HG03457 (cell line): ENCODE results near the gene SOCS3.

ENCODE experiments used
- ATAC-seq: cut with Tn5 transposase; IDR thresholded peaks from one replicate; pipeline ENCODE4 v1.9.1; 2021; ENCODE audit warnings: moderate number of reproducible peaks; ENCODE audit not compliant: unreplicated experiment

Gene SOCS3

DNA sequence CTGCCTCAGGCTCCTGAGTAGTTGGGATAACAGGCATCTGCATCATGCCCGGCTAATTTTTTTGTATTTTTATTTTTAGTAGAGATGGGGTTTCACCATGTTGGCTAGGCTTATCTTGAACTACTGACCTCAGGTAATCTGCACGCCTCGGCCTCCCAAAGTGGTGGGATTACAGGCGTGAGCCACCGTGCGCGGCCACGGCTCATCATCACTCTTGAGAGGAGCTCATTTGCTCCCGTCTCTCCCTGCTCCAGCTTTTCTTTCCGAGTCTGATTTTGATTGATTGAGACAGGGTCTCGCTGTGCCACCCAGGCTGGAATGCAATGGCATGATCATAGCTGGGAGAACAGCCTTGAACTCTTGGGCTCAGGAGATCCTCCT is 31.2 kb upstream of the SOCS3 start:
- no peak for ATAC-seq

DNA sequence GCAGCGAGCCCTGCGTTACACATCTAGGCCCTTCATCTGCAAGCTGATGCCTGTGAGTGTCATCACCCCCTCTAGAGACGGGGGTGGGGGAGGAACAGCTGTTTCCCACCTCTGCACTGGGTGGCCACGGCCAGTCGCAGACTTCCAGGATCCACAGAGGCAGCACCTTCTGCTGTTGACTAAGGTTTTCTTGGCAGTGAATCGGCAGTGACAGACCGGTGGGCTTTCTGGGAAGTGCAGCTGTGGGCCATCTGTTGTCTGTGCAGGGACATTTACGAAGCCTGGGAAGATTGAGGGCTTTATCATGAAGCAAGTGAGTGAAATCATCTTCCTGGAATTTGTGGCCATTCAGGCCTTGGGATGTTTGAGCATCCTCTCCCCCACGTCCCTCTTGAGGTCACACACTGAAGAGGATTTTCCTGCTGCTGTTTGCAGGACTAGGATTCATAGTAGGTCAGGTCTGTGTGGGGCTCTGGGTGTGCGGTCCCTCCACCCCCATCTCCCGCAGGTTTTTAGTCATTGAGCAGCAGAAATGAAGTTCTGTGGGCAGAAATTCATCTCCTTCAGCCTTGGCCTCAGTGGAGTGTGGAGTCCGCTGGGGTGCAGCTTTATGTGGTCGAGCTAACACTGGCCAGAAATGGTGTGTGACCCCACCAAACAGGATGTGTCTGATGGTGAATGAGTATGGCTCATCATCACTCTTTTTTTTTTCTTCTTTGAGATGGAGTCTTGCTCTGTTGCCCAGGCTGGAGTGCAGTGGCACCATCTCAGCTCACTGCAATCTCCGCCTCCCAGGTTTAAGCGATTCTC is 30.6 kb upstream of the SOCS3 start:
- ATAC-seq: no peak

DNA sequence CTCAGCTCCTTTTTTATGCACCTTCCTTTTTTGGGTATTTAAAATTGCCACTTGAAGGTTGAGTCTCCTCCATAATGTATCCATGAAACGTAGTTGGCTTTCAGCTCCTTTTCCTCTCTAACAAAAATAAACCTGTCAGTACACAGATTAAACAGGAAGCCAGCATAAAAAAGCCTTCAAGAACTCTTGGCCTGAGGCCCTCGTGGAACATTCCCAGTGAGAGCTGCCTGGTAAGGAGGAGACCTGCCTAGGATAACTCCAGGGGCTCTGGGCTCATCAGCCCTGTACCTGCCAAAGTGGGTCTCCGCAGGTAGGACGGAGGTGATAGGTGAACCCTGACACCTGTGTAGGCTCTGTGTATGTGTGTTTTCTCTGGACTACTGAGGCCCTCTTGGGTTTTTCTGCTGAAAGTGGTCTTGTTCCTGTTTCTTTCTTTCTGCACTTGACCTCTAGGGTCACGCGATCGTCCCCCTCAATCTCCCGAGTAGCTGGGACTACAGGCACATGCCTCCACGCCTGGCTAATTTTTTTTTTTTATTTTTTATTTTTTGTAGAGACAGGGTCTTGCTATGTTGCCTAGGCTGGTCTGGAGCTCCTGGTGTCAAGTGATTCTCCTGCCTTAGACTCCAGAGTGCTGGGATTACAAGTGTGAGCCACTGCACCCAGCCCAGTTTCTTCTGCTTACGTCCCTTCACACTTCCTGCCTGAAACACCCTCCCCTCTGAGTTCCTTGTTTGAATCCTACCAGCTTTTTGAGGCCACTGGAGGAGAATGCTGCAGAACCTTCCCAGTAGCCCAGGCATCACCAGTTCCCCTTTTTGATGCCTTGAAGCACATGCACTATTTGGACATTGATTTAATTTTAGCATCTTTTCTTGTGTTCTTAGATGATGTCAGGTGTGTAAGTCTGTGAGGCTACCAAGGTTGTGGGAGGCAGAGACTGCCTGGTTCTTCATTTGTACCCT is 28.4 kb upstream of the SOCS3 start:
- ATAC-seq: no peak

DNA sequence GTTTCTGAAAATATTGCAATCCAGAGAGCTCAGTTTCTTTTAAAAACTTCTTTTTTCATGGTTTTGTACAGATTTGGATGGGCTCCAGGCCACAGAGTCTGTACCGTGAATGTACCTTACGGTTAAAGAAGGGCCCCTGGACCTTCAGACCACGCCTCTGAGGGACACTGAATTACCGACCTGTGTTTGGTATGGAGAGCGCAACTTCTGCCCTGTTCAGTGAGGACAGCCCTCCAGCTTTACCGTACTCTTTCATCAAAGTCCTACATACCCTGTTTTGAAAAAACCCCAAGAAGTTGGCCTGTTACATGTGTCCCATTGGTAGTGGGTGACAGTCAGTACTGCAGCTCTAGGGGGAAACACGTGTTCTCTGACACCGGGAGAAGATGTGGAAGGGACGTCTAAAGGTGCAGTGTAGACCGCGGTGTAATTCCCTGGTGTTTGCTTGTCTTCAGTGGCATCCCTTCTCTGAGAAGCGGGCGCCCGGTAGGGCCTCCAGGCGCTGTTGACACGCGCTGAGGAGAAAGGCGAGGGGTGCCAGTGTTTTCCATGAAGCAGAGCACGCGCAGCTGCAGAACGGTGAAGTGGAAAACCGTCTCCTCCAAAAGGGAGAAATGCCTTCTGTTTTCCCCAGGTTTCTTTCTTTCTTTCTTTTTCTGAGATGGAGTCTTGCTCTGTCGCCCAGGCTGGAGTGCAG is 24.8 kb upstream of the SOCS3 start:
- no peak for ATAC-seq

DNA sequence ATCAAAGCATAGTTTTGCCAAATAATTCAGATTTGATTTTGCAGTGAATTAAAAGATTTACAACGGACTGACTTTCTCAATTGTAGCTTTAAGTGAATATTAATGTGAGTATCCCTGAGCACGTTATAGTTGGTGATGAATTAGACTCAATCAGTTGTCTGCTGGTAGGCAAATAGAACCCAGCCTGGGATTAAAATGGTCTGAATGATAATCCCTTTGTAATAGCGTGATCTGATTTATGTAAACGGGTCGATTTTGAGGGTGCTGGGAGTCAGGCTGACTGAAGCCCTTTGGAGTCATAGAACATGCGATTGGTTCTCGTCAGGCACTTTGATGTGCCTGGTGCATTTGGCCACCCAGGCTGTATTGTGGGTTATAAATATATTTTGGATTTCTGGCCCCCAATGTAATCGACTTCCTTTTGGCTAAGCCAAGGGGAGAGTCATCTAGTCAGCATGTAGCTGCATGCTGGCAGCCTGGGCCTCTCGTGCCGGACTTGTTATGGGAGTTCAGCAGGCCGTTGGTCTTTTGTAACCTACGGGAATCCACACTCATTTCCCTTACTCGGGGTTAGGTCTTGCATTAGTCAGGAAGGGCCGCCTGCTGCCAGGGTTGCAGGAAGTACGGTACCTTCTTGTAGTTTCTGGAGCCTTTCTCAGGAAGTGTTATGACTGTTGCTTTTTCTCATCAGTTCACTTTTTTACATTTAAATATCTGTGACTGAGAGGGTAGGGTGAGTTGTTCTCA is 24.0 kb upstream of the SOCS3 start:
- no peak for ATAC-seq

DNA sequence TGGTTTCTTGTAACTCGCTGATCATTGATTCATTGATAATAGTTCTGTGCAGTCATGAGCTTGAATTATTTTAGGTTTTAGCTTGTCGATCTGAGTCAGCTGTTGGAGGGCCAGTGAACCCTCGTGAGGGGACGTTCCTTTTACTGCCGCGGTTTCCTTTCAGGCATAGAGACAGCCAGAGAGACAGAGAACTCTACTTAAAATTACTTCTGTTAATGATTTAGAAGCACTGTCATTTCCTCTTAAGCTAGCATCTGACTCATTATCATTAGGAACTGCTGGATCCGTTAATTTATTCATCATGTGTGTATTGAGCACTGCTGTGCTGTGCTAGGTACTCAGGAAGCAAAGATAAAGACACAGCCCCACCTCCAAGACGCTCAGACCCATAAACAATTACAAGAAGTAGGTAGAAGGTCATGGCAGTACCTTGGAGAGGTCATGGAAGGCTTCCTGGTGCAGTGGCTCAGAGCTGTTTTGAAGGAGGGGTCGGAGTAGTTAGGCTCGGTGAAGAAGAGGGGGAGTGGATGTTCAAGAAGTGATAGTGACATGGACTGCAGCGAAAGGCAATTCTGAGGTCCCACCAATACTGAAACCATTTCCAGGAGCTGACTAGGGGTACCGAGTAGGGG is 21.8 kb upstream of the SOCS3 start:
- no peak for ATAC-seq

DNA sequence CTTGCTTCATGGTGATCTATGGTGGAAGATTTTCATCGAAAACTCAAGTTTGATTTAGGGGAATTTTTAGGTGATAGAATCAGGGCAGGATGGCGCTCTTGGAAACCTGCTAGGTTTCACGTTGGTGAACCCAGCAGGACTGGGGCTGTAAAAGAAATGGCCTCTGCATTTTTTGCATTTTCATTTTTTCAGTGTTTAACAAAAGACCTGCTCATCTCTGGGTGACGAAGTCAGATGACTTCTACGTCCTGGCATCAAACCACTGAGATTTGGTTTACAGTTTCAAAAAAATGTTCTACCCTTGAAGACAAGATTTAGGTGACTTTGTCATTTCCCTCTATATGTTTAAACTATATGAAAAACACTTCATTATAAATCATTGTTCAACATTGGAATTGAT is 20.5 kb upstream of the SOCS3 start:
- ATAC-seq: no peak

DNA sequence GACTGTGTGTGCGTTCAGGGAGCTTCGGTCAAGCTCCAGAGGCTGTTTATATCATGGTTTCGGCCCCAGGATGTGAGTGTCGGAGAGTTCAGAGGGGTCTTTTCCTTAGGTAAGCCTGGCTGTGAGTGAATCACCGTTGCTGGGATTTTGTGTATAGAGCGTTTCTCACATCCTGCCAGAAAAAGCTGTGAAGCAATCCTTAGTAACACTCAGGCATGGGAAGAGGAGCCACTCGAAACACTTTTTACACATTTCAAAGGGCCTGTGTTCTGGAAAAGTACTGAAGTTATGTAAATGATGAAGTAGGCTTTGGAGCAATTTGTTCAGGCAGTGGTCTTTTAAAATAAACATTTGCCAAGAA is 19.2 kb upstream of the SOCS3 start:
- ATAC-seq: no peak

DNA sequence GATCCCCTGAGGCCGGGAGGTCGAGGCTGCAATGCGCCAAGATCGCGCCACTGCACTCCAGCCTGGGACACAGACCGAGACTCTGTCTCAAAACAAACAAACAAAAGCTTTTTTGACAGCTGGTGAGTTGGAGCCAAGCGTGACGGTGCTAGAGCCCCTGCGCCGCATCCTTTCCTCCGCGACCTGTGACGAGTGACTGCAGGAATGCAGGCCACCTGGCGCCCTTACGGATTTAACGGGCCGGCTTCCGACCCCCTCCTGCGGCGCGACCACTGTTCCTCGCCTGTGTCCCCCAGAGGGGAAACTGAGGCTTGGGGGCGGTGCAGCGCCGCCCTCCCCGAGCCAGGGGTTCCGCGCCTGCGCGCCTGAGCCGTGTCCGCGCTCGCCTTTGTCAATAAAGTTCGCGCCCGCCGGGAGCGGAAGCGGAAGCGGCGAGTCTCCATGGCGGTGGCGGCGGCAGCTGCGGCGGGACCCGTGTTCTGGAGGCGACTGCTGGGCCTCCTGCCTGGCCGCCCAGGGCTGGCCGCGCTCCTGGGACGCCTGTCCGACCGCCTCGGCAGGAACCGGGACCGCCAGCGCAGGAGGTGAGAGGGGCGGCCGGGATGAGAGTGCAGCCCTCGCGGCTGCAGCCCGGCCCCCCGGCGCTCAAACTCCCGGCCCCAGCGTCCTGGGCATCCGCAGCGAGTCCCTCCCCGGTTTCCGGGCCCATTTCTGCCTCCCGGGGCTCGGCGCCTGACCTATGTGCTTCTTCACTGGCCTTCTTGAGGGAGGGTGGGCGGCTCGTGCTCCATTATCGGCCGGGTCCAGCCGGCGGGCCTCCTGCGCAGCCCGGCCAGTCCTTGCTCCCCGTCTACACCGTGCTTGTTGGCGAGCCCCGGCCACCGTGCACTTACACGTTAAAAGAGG is 18.6 kb upstream of the SOCS3 start, which contains the start of gene PGS1:
TSS of gene PGS1 (plus strand) at position 425 of the 906 bp plus-strand sequence. CDS start at position 442, 17 bp downstream.
- ATAC-seq: no peak

DNA sequence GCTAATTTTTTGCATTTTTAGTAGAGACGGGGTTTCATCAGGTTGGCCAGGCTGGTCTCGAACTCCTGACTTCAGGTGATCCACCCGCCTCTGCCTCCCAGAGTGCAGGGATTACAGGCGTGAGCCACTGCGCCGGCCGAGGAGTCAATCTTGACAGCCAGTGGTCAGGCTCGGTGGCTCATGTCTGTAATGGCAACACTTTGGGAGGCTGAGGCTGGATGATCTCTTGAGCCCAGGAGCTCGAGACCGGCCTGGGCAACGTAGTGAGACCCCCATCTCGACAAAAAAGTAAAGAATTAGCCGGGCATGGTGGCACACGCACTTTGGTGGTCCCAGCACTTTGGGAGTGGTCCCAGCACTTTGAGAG is 18.0 kb upstream of the SOCS3 start:
- ATAC-seq: no peak

DNA sequence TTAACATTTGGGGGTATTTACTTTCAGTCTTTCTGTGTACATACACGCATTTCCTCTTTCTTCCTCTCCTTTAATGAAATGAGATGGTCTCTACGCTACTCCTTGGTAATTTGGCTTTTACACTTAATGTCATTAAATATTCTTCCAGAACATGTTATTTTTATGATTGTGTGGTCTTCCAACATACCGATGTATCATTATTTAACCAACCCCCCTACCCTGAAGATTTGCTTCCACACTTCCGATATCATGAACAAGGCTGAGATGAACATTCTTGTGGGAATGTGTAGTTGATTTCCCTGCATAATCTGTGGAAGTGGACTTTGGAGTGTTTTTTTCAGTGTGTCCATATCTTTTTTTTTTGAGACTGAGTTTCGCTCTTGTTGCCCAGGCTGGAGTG is 16.3 kb upstream of the SOCS3 start:
- ATAC-seq: no peak

DNA sequence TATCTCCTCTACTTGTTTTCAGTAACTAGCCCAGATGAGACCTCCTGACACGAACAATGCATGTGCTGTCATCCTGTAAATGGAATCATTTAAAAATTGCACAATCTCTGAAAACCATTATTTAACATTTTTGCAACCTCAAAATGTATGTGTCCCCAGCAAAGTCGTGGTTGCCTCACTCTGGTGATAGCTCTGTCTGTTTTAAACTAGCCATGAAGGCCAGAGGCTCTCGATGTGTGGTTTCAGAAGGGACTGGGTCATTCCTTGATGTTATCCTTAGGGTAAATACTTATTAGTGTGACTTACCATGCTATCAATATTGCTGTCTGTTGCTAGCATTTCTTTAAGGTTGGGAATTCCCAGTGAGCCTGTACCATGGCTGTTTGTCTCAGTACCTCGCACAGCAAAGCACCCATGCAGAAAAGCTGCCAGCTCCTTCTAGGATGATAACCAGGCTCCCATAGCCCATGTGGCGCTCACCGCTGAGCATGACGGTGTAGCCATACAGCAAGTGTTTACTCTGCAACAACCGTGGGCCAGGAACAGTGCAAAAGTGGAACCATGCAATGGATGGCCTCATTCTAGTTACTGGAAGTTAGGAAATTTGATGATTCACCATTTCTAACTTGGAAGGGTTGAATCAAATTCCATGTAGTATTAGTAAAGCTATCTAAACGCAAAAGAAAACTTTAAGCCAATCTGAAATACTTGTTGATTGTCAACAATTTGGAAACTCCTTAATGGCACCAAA is 15.7 kb upstream of the SOCS3 start:
- ATAC-seq: no peak

DNA sequence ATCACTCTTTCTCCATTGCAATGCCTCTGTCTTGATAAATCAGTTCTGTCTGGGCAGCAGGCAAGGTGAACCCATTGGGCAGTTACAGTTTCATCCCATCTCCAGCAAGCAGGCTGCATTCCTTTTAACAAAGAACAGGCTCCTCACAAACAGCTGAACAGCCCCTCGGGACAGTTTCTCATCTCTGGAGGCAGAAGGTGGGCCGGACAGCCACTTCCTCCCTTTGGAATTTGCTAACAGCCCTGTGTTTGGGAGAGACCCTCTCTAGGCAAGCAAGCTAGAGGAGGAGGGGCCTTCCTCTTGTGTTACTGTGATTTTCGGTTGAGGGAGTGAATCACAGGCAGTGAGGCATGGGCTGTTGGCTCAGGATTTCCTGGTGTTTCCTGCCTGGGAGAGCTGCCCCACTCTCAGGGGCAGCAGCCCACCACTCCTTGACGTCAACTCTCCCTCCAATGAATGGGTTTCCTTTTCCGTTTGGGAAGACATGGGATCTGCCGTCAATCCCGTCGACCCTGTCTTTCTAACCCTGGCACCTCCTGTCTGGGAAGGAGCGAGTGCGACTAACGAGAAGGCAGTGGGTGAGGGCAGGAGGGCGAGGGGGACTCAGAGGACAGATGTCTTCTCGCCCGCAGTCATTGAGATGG is 14.9 kb upstream of the SOCS3 start:
- ATAC-seq: no peak

DNA sequence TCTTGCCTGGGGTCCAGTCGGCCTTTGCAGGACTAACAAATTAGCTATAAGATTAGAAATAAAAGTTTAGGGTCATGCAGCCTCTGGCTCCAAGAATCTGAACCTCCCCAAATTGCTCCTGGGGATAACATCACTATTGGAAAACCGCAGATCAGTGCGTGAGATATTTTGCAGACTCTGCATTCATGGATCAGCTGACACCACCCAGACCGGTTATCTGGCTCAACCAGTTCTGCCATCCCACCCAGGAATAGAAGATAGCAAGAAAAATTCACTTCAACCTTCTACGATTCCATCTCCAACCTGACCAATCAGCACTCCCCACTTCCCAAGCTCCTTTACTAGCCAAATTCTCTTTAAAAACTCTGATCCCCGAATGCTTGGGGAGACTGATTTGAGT is 14.3 kb upstream of the SOCS3 start:
- ATAC-seq: no peak

DNA sequence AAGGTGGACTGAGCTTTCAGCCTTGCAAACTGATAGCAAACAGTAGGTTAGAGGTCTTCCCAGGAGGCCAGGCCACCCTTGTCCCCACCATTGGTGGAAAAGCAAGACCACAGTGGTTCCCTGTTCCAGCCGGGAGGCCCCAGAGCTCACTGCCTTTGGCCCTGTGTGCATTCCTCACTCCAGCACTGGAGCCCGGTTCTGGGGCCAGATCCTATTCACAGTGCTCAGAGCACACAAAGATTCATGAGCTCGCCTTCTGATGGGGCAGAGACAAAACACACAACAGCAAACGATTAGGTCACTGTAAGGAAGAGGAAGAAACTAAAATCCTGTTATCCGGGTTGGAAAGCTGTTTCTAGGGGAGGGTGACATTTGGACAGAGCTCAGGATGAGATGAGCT is 13.0 kb upstream of the SOCS3 start:
- ATAC-seq: no peak

DNA sequence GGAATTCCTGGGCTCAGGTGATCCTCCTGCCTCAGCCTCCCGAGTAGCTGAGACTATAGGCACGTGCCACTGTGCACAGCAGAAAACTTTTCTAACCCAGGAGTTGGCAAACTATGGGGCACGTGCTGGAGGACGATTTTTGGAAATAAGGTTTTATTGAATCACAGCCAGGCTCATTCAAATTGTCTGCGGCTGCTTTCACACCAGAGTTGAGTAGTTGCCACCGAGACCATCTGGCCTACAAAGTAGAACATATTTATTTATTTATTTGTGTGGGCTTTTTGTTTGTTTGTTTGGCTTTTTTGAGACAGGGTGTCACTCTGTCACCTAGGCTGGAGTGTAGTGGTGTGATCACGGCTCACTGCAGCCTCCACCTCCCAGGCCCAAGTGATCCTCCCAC is 11.2 kb upstream of the SOCS3 start:
- ATAC-seq: no peak

DNA sequence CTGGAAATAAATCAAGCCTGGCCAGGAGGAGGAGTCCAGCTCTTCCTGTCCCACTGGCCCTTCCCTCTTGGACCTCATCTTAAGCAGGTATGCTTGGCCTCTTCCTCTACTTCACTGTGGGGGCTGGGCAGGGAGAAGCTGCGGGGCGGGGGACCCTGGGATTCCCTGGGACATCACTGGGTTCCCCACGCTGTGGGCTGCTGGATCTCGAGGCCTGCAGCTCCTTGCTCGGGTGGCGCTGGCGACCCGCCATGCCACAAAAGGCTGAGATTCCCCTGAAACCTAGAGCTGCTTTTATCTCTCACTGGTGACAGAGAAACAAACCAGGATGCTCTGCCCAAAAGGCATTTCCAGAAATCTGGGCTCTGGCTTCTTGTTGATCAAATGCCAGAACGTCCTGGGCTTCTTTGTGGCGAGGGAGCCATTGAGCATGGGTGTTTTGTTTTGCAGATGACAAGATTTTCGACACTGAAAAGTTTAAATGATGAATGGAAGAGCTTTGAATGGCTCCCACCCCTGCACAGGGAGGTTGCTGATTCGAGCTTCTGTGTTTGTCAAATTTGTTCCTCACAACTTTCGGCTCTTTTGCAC is 10.0 kb upstream of the SOCS3 start:
- no peak for ATAC-seq
